ENCODE data around the gene DYNLT2B. TPM values are rescaled to one million over a fixed set of nuclear protein-coding genes. Genes with fewer than 3 reads are reported as not detected.

DYNLT2B gene
- polyA plus RNA-seq, 1 donor (not counting 4 experiments of a cell fraction or from before 2014, with no cell fraction given) = 40.0 TPM

- no peak for DNase-seq (ENCODE audit: low read depth, low spot score)
- no peaks in the 10 kb centered on the region for H3K36me3 ChIP-seq (ENCODE audit: control insufficient read depth in 2 of 2, extremely low read depth in 1 of 2, insufficient read depth in 2 of 2, low read length in 2 of 2)
- TF ChIP-seq, protein P1, sequence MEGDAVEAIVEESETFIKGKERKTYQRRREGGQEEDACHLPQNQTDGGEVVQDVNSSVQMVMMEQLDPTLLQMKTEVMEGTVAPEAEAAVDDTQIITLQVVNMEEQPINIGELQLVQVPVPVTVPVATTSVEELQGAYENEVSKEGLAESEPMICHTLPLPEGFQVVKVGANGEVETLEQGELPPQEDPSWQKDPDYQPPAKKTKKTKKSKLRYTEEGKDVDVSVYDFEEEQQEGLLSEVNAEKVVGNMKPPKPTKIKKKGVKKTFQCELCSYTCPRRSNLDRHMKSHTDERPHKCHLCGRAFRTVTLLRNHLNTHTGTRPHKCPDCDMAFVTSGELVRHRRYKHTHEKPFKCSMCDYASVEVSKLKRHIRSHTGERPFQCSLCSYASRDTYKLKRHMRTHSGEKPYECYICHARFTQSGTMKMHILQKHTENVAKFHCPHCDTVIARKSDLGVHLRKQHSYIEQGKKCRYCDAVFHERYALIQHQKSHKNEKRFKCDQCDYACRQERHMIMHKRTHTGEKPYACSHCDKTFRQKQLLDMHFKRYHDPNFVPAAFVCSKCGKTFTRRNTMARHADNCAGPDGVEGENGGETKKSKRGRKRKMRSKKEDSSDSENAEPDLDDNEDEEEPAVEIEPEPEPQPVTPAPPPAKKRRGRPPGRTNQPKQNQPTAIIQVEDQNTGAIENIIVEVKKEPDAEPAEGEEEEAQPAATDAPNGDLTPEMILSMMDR (optimal IDR thresholded peaks at IDR 0.05 in 1 of 3, IDR thresholded peaks at IDR 0.05 in 1 of 3, conservative IDR thresholded peaks at IDR 0.05 in 1 of 3; ENCODE audit: extremely low read depth in 1 of 3, insufficient read depth in 2 of 3, low read length in 3 of 3) = no peak
- no peak for TF ChIP-seq EZH2 (IDR thresholded peaks at IDR 0.05; ENCODE audit: low read length)
- peaks cover 48% of the 10 kb centered on the region for H3K4me1 ChIP-seq (ENCODE audit: control insufficient read depth, extremely low read depth, insufficient read depth, low read length)
- no peaks in the 10 kb centered on the region for H3K79me2 ChIP-seq (ENCODE audit: control insufficient read depth, insufficient read depth, low read length)
- FAIRE-seq = no peak
- H3K4me3 ChIP-seq (ENCODE audit: control insufficient read depth in 2 of 3, extremely low read depth in 1 of 3, insufficient read depth in 2 of 3, low read depth in 1 of 3, low read length in 3 of 3) = no peak overlapping the region
- H4K20me1 ChIP-seq (ENCODE audit: control insufficient read depth, extremely low read depth, insufficient read depth, low read length) = no peaks in the 10 kb centered on the region
- H3K9me1 ChIP-seq (ENCODE audit: control insufficient read depth, extremely low read depth, insufficient read depth, low read length) = no peaks in the 10 kb centered on the region
- no peaks in the 10 kb centered on the region for H3K27me3 ChIP-seq (ENCODE audit: control insufficient read depth, extremely low read depth, insufficient read depth, low read length)
- H3K4me2 ChIP-seq (ENCODE audit: control insufficient read depth, extremely low read depth, insufficient read depth, low read depth, low read length) = no peak overlapping the region
- H3K27ac ChIP-seq (ENCODE audit: control insufficient read depth, insufficient read depth, low read length) = peak overlapping the region; percentile 86
- dilution Hi-C loops (cut with MboI; ENCODE audit: extremely low pct_ligation_motif_present, low sequenced_read_pairs) = no loop called here
- no peak overlapping the region for H2AFZ ChIP-seq (ENCODE audit: control insufficient read depth, low read length)
- H3K9ac ChIP-seq (ENCODE audit: control insufficient read depth, extremely low read depth, insufficient read depth, low read length) = peak overlapping the region; percentile 6
- H3K9me3 ChIP-seq (ENCODE audit: control insufficient read depth, low read depth, low read length) = no peaks in the 10 kb centered on the region
Measured at GRCh38 chr3:196339044-196339443, 21.0 kb upstream of the DYNLT2B start.

DNA sequence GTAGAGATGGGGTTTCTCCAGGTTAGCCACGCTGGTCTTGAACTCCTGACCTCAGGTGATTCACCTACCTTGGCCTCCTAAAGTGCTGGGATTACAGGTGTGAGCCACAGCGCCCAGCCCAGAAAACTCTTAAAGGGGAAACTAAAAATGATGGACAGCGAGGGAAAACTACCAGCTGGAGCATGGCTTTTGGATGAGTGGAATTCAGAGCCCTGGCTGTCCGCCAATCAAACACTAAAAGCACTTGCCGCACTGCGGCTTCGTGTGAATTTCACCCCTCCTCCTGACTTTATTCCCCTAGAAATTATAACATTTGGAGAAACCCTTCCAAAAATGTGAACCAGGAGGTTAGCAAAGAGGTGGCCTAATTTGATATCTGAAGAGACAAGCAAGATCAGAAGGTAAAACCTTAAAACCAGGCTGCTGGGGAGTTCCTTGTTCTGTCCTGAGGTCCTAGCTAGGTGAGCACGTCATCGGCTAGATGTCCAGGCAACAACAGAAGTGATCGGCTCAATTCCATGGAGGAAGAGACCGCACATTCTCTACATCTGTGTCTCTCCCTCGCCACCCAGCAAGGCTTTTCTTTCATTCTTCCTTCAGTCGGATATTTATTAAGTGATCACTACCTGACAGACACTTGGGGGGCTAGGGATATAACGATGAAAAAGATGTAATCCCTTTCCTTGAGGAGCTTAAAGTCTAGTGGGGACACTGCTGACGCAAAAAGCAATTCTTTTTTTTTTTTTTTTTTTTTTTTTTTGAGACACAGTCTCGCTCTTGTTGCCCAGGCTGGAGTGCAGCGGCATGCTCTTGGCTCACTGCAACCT lies 18.5 kb upstream of the DYNLT2B start:
- no peaks in the 10 kb centered on the region for H3K9me1 ChIP-seq (ENCODE audit: control insufficient read depth, extremely low read depth, insufficient read depth, low read length)
- H3K4me3 ChIP-seq (ENCODE audit: control insufficient read depth in 2 of 3, extremely low read depth in 1 of 3, insufficient read depth in 2 of 3, low read depth in 1 of 3, low read length in 3 of 3) = peak overlapping the region in 1 of 3 experiments; percentile 29
- no peaks in the 10 kb centered on the region for H4K20me1 ChIP-seq (ENCODE audit: control insufficient read depth, extremely low read depth, insufficient read depth, low read length)
- peaks cover 42% of the 10 kb centered on the region for H3K4me1 ChIP-seq (ENCODE audit: control insufficient read depth, extremely low read depth, insufficient read depth, low read length)
- TF ChIP-seq, protein P1 (optimal IDR thresholded peaks at IDR 0.05 in 1 of 3, IDR thresholded peaks at IDR 0.05 in 1 of 3, conservative IDR thresholded peaks at IDR 0.05 in 1 of 3; ENCODE audit: extremely low read depth in 1 of 3, insufficient read depth in 2 of 3, low read length in 3 of 3) = no peak
- no peak for TF ChIP-seq EZH2 (IDR thresholded peaks at IDR 0.05; ENCODE audit: low read length)
- no peaks in the 10 kb centered on the region for H3K9me3 ChIP-seq (ENCODE audit: control insufficient read depth, low read depth, low read length)
- no peaks in the 10 kb centered on the region for H3K36me3 ChIP-seq (ENCODE audit: control insufficient read depth in 2 of 2, extremely low read depth in 1 of 2, insufficient read depth in 2 of 2, low read length in 2 of 2)
- DNase-seq (ENCODE audit: low read depth, low spot score) = no peak
- no peaks in the 10 kb centered on the region for H3K79me2 ChIP-seq (ENCODE audit: control insufficient read depth, insufficient read depth, low read length)
- no peak overlapping the region for H3K27ac ChIP-seq (ENCODE audit: control insufficient read depth, insufficient read depth, low read length)
- FAIRE-seq = no peak
- no peak overlapping the region for H3K4me2 ChIP-seq (ENCODE audit: control insufficient read depth, extremely low read depth, insufficient read depth, low read depth, low read length)
- H3K9ac ChIP-seq (ENCODE audit: control insufficient read depth, extremely low read depth, insufficient read depth, low read length) = no peak overlapping the region
- no peak overlapping the region for H2AFZ ChIP-seq (ENCODE audit: control insufficient read depth, low read length)
- H3K27me3 ChIP-seq (ENCODE audit: control insufficient read depth, extremely low read depth, insufficient read depth, low read length) = no peaks in the 10 kb centered on the region
- dilution Hi-C loops (cut with MboI; ENCODE audit: extremely low pct_ligation_motif_present, low sequenced_read_pairs) = no loop called here

Measured in keratinocyte (primary cell).